GM12865 (cell line): ENCODE results near the gene RASL10A.
A peak's percentile ranks its signal among the peaks of the same experiment; 100 is the strongest.

Experiments used
- DNase-seq: peaks from one replicate; pipeline ENCODE4 v3.0.0; 2010; ENCODE audit warnings: low read depth
- H3K4me3 ChIP-seq: 2 replicates; pipeline ENCODE4 v1.5.1; 2011; ENCODE audit warnings: mild to moderate bottlenecking, low read depth, low read length, control low read depth
- CTCF ChIP-seq: IDR thresholded peaks from 2 replicates; pipeline ENCODE4 v1.5.1; 2011; ENCODE audit warnings: low read length, control low read depth, low read depth, inconsistent platforms; ENCODE audit not compliant: insufficient read depth; ENCODE audit errors: missing control alignments

RASL10A gene

GRCh38 chr22:29310065-29310862 lies 5.2 kb downstream of the RASL10A start:
- TF ChIP-seq CTCF, result no peak
- no peak for DNase-seq
- H3K4me3 ChIP-seq, result no peak overlapping the region

GRCh38 chr22:29309332-29310064 lies 6.0 kb downstream of the RASL10A start:
- TF ChIP-seq CTCF, result no peak
- DNase-seq, result no peak
- H3K4me3 ChIP-seq, result no peak overlapping the region

GRCh38 chr22:29308791-29309262 lies 6.7 kb downstream of the RASL10A start:
- H3K4me3 ChIP-seq, result no peak overlapping the region

GRCh38 chr22:29308148-29308790 lies 7.2 kb downstream of the RASL10A start:
- no peak for DNase-seq
- no peak for TF ChIP-seq CTCF
- H3K4me3 ChIP-seq, result no peak overlapping the region

More at GRCh38 chr22:29308791-29309262, 6.7 kb downstream of the RASL10A start:
- peak; percentile 33 for DNase-seq
- TF ChIP-seq CTCF, result no peak

GRCh38 chr22:29307596-29308147 lies 7.8 kb downstream of the RASL10A start:
- no peak for DNase-seq
- no peak for TF ChIP-seq CTCF
- no peak overlapping the region for H3K4me3 ChIP-seq

- no peak for DNase-seq
- TF ChIP-seq CTCF, result no peak
- peak overlapping the region; percentile 41 for H3K4me3 ChIP-seq
Observed at GRCh38 chr22:29306835-29307595, 8.5 kb downstream of the RASL10A start.
